GM12865 (cell line): ENCODE results near the gene MYOG.

ENCODE experiments used
- DNase-seq: peaks from one replicate; pipeline ENCODE4 v3.0.0; 2010; ENCODE audit warnings: low read depth
- H3K4me3 ChIP-seq: 2 replicates; pipeline ENCODE4 v1.5.1; 2011; ENCODE audit warnings: mild to moderate bottlenecking, low read depth, low read length, control low read depth
- TF ChIP-seq, protein P1 (sequence below): IDR thresholded peaks from 2 replicates; pipeline ENCODE4 v1.5.1; 2011; ENCODE audit warnings: low read length, control low read depth, low read depth, inconsistent platforms; ENCODE audit not compliant: insufficient read depth; ENCODE audit errors: missing control alignments

MYOG gene

DNA sequence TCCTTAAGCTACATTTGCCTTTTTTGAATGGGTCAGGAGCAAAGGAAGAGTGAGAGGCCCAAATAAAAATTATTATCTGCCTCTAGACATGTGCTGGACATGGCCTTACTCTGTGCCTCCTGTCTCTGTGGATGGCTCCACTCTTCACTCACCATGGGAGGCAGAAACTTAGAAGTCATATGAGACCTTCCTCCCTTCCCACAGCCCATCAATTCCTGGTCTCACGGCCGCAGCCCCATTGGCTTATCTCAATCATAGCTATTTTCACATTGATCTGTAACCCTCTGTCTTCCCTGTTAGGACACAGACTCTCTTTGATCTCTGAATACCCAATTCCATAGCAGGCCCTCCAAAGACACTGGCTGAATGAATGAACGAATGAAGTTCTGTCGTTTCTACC, 27.5 kb upstream of the MYOG start:
- H3K4me3 ChIP-seq, result no peak overlapping the region
- TF ChIP-seq, protein P1, sequence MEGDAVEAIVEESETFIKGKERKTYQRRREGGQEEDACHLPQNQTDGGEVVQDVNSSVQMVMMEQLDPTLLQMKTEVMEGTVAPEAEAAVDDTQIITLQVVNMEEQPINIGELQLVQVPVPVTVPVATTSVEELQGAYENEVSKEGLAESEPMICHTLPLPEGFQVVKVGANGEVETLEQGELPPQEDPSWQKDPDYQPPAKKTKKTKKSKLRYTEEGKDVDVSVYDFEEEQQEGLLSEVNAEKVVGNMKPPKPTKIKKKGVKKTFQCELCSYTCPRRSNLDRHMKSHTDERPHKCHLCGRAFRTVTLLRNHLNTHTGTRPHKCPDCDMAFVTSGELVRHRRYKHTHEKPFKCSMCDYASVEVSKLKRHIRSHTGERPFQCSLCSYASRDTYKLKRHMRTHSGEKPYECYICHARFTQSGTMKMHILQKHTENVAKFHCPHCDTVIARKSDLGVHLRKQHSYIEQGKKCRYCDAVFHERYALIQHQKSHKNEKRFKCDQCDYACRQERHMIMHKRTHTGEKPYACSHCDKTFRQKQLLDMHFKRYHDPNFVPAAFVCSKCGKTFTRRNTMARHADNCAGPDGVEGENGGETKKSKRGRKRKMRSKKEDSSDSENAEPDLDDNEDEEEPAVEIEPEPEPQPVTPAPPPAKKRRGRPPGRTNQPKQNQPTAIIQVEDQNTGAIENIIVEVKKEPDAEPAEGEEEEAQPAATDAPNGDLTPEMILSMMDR, result no peak
- DNase-seq, result no peak

DNA sequence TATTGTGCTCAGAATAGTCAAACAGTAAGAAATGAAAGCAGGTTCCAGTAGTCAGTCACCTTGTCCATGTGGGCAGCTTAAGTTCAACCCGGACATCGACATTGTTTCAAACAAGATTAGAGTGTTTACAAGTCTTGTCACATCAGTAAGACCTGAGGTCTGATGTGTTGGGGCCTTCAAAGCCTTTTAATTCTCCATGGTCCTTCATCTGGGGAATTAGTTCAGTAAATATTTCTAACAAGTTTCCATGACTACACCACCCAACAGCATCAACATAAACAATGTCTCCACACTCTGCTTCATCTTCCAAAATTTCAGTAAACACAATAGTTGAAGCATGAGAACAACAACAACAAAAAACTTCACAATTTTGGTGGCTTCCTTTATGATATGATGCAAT, 26.7 kb upstream of the MYOG start:
- TF ChIP-seq, protein P1, result no peak
- no peak for DNase-seq
- H3K4me3 ChIP-seq, result no peak overlapping the region

GRCh38 chr1:203104789-203105390, 19.1 kb upstream of the MYOG start:
- TF ChIP-seq, protein P1, result no peak
- no peak for DNase-seq
- no peak overlapping the region for H3K4me3 ChIP-seq

DNA sequence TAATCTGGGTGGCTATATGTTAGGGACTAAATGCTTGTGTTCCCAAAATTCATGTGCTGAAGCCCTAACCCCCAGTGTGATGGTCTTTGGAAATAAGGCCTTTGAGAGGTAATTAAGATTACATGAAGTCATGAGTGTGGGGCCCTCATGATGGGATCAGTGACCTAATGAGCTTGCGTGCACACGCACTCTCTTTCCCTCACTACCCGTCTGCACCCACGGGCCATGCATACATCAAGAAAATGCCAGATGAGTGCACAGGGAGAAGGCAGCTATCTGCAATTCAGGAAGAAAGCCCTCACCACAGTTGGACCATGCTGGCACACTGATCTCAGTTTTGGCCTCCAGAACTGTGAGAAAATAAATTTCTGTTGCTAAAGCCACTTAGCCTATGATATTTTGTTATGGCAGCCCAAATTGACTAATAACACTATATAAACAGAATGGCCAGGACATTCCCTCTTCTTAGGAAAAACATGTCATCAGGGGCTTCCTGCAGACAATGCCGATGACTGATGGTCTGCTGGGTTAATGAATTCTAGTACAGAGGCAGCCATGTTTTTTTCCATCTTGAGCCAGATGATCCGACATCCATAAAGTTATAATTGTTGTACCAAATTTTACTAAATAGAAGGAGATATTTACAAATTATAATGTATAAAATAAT, 18.1 kb upstream of the MYOG start:
- TF ChIP-seq, protein P1, result no peak
- no peak overlapping the region for H3K4me3 ChIP-seq
- no peak for DNase-seq

DNA sequence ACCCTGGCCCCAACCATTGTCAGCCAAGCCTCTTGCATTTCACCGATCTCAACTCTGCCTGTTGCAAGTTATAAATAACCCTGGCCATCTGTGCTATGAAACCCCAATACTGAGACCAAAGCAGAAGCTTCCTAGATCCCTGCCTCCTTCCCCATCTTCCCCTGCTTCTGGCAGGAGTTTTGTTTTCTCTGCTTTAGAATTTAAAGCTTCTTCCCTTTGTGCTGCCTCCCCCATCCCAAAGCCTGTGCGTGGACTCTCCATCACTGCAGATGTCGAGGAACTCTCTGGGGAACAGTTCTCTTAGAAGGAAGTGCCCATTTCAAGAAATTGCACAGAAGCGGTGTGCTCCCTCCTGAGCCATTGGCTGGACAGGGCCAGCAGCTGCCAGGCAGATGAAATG, 17.4 kb upstream of the MYOG start:
- no peak overlapping the region for H3K4me3 ChIP-seq
- TF ChIP-seq, protein P1, result no peak
- no peak for DNase-seq

DNA sequence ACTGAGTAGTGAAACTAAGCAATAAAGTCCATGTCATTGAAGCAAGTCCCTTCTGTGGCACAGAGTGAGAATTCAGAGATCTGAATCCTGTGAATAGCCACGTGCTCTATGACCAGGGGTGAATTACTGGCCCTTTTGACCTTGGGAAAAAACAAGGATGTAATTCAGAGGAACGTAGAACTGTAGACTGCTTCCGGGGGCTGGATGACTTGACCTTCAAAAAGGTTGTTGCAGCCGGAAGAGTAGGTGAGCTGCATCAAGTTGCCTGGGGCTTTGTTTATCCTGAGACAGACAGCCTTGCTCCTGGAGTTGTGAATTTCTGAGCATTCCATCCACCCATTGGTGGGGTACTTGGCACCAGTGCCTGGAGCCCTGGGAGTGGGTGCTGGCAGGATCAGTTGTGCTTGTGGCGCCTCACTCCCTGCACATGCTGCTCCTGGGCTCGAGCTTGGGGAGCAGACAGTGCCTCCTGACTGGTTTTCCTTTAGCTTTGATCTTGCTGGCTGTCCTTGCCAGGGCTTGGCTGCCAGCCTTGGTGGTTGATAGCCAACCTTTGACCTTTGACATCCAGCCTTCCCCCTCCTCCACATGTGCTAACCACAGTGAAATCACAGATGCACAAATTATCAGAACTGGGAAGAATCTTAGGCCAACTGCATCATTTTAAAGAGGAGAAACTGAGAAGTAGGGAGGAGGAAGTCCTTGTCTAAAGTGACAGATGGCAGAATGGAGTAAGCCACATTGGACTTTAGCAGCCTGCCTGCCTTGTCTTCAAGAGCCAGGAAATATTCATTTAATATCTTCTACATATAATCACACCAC, 16.2 kb upstream of the MYOG start:
- DNase-seq, result no peak
- H3K4me3 ChIP-seq, result no peak overlapping the region
- TF ChIP-seq, protein P1, result no peak

DNA sequence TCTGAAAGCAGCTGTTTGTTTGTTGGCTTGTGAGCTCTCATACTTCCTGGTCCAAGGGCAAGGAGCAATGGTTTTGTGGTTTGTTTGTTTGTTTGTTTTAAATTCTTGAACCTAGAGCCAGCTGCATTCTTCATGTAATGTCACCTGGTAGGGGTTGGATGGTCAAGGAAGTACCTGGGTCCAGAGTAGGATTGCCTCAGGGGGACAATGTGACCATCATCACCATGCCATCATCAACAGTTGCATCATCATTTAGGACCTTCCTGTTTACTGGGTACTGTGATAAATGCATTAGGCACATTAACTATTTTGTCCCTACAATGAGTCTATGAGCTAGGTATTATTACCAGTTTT, 14.7 kb upstream of the MYOG start:
- DNase-seq, result no peak
- no peak overlapping the region for H3K4me3 ChIP-seq
- TF ChIP-seq, protein P1, result no peak
